GM19238 (cell line): ENCODE measurements around the gene TXNDC11.

Source experiments
- DNase-seq: peaks from one replicate; pipeline ENCODE4 v3.0.0; 2011; ENCODE audit warnings: low spot score; ENCODE audit not compliant: insufficient read length

TXNDC11 gene

GRCh38 chr16:11719762-11720161 is 22.9 kb downstream of the TXNDC11 start:
- DNase-seq = no peak

GRCh38 chr16:11719171-11719570 is 23.5 kb downstream of the TXNDC11 start:
- DNase-seq = no peak

- DNase-seq = no peak
Observed at GRCh38 chr16:11717811-11718210, 24.8 kb downstream of the TXNDC11 start.

- no peak for DNase-seq
Observed at GRCh38 chr16:11716336-11716735, 26.3 kb downstream of the TXNDC11 start.

GRCh38 chr16:11715246-11715947 is 27.3 kb downstream of the TXNDC11 start:
- no peak for DNase-seq

- DNase-seq = no peak
Observed at GRCh38 chr16:11712122-11712521, 30.5 kb downstream of the TXNDC11 start.

GRCh38 chr16:11711662-11712061 is 31.0 kb downstream of the TXNDC11 start:
- no peak for DNase-seq

GRCh38 chr16:11708421-11708820 is 34.2 kb downstream of the TXNDC11 start:
- DNase-seq = no peak

GRCh38 chr16:11707679-11708197 is 34.9 kb downstream of the TXNDC11 start:
- DNase-seq = no peak

- DNase-seq = peak; percentile 30
Observed at GRCh38 chr16:11706180-11706742, 36.4 kb downstream of the TXNDC11 start.

GRCh38 chr16:11705311-11706025 is 37.2 kb downstream of the TXNDC11 start:
- no peak for DNase-seq

- DNase-seq = no peak
Observed at GRCh38 chr16:11700264-11701029, 42.2 kb downstream of the TXNDC11 start.

GRCh38 chr16:11699234-11699894 is 43.3 kb downstream of the TXNDC11 start:
- DNase-seq = no peak

GRCh38 chr16:11698271-11698689 is 44.4 kb downstream of the TXNDC11 start:
- no peak for DNase-seq

- DNase-seq = no peak
Observed at GRCh38 chr16:11697319-11697718, 45.3 kb downstream of the TXNDC11 start.

- no peak for DNase-seq
Observed at GRCh38 chr16:11696266-11697012, 46.2 kb downstream of the TXNDC11 start.

- no peak for DNase-seq
Observed at GRCh38 chr16:11692651-11693050, 50.0 kb downstream of the TXNDC11 start.

GRCh38 chr16:11692171-11692570 is 50.5 kb downstream of the TXNDC11 start:
- DNase-seq = no peak

- DNase-seq = no peak
Observed at GRCh38 chr16:11691771-11692170, 50.9 kb downstream of the TXNDC11 start.

GRCh38 chr16:11691235-11691634 is 51.4 kb downstream of the TXNDC11 start:
- DNase-seq = no peak
